ENCODE results near the gene NPTX2. TPM values are rescaled to one million over a fixed set of nuclear protein-coding genes. Genes with fewer than 3 reads are reported as not detected.

Gene NPTX2
- total and polyA plus RNA-seq, 2 experiments from 2014 or later, result 8.2 to 24.1 TPM

DNA sequence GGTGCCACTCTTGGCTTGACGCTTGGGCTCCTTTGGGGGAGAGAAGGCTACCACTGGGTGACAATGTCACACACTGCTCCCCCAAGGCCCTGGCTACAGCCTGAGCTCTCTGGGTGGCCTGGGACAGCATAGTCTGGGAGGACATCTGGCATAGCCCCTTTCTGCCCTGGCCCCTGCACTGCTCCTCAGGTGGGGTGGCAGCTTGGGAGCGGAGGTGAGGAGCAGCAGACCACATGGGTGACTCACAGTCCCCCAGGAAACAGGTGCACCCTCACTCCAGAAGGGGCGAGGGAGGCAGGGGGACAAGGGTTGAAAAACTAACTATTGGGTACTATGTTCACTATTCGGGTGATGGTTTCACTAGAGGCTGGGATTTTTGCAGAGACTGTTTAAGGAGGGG lies 45.2 kb downstream of the NPTX2 start (continued):
- TF ChIP-seq, protein P1, sequence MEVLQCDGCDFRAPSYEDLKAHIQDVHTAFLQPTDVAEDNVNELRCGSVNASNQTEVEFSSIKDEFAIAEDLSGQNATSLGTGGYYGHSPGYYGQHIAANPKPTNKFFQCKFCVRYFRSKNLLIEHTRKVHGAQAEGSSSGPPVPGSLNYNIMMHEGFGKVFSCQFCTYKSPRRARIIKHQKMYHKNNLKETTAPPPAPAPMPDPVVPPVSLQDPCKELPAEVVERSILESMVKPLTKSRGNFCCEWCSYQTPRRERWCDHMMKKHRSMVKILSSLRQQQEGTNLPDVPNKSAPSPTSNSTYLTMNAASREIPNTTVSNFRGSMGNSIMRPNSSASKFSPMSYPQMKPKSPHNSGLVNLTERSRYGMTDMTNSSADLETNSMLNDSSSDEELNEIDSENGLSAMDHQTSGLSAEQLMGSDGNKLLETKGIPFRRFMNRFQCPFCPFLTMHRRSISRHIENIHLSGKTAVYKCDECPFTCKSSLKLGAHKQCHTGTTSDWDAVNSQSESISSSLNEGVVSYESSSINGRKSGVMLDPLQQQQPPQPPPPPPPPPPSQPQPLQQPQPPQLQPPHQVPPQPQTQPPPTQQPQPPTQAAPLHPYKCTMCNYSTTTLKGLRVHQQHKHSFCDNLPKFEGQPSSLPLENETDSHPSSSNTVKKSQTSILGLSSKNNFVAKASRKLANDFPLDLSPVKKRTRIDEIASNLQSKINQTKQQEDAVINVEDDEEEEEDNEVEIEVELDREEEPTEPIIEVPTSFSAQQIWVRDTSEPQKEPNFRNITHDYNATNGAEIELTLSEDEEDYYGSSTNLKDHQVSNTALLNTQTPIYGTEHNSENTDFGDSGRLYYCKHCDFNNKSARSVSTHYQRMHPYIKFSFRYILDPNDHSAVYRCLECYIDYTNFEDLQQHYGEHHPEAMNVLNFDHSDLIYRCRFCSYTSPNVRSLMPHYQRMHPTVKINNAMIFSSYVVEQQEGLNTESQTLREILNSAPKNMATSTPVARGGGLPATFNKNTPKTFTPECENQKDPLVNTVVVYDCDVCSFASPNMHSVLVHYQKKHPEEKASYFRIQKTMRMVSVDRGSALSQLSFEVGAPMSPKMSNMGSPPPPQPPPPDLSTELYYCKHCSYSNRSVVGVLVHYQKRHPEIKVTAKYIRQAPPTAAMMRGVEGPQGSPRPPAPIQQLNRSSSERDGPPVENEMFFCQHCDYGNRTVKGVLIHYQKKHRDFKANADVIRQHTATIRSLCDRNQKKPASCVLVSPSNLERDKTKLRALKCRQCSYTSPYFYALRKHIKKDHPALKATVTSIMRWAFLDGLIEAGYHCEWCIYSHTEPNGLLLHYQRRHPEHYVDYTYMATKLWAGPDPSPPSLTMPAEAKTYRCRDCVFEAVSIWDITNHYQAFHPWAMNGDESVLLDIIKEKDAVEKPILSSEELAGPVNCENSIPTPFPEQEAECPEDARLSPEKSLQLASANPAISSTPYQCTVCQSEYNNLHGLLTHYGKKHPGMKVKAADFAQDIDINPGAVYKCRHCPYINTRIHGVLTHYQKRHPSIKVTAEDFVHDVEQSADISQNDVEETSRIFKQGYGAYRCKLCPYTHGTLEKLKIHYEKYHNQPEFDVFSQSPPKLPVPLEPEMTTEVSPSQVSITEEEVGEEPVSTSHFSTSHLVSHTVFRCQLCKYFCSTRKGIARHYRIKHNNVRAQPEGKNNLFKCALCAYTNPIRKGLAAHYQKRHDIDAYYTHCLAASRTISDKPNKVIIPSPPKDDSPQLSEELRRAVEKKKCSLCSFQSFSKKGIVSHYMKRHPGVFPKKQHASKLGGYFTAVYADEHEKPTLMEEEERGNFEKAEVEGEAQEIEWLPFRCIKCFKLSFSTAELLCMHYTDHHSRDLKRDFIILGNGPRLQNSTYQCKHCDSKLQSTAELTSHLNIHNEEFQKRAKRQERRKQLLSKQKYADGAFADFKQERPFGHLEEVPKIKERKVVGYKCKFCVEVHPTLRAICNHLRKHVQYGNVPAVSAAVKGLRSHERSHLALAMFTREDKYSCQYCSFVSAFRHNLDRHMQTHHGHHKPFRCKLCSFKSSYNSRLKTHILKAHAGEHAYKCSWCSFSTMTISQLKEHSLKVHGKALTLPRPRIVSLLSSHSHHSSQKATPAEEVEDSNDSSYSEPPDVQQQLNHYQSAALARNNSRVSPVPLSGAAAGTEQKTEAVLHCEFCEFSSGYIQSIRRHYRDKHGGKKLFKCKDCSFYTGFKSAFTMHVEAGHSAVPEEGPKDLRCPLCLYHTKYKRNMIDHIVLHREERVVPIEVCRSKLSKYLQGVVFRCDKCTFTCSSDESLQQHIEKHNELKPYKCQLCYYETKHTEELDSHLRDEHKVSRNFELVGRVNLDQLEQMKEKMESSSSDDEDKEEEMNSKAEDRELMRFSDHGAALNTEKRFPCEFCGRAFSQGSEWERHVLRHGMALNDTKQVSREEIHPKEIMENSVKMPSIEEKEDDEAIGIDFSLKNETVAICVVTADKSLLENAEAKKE (CRISPR knock-in tag; IDR thresholded peaks at IDR 0.05), result no peak

DNA sequence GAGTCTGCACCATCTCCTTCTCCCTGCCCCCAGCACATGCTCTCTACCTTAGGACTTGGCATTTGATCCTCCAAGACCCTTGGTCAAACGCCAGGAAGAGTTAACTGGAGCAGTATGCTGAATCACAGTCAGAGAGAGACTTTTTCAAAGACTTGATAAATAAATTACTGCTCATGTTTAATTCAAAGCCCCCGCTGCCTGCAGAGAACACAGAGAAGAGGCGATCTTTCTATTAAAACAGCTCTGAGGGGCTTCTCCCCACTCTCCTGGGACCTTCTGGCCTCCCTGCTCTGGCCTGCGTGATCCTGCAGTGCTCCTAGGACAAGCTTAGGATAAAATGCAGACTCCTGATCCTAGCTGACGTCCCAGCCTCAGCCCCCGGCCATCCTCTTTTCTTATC lies 47.8 kb downstream of the NPTX2 start:
- peaks cover 2% of the 10 kb centered on the region; the same call in 2 of the 3 replicates for H3K4me1 Mint-ChIP-seq
- no peaks in the 10 kb centered on the region for H3K36me3 Mint-ChIP-seq (ENCODE audit: low read depth)
- no peaks in the 10 kb centered on the region for H3K9me3 Mint-ChIP-seq
- no peak overlapping the region for H3K27ac ChIP-seq (ENCODE audit: low read depth)
- no peaks in the 10 kb centered on the region for H3K9me2 ChIP-seq (ENCODE audit: insufficient read depth)
- H3K4me3 ChIP-seq, result no peak overlapping the region
- H2AFZ ChIP-seq, result no peak overlapping the region
- ATAC-seq, result no peak
- no peak for TF ChIP-seq CREB1 (CRISPR knock-in tag; IDR thresholded peaks at IDR 0.05; ENCODE audit: low read depth)
- TF ChIP-seq STAT1 (IDR thresholded peaks at IDR 0.05; ENCODE audit: unreplicated experiment), result no peak
- no peak for TF ChIP-seq NANOG (IDR thresholded peaks at IDR 0.05; ENCODE audit: borderline replicate concordance)
- TF ChIP-seq JUNB (IDR thresholded peaks at IDR 0.05; ENCODE audit: unreplicated experiment), result no peak
- H3K27me3 Mint-ChIP-seq (ENCODE audit: insufficient read depth, low read depth, poor library complexity), result peaks cover 18% of the 10 kb centered on the region
- no peaks in the 10 kb centered on the region for H3F3A ChIP-seq (replicated peaks; ENCODE audit: low read depth)
- H3K27ac Mint-ChIP-seq, result no peak overlapping the region
- H3K36me3 ChIP-seq (ENCODE audit: insufficient read depth), result no peaks in the 10 kb centered on the region
- peaks cover 25% of the 10 kb centered on the region for H3K27me3 ChIP-seq (ENCODE audit: insufficient read depth)
- no peaks in the 10 kb centered on the region; the same call in 1 of the 2 replicates for H4K20me1 ChIP-seq (replicated peaks; ENCODE audit: insufficient read depth)
- no peak overlapping the region for H3K4me2 ChIP-seq
- no peak overlapping the region for H3K4me3 Mint-ChIP-seq
- H3K4me1 ChIP-seq (ENCODE audit: insufficient read depth), result no peaks in the 10 kb centered on the region
- H3K79me2 ChIP-seq (replicated peaks; ENCODE audit: insufficient read depth), result no peaks in the 10 kb centered on the region
- no peak for DNase-seq (ENCODE audit: low spot score)

DNA sequence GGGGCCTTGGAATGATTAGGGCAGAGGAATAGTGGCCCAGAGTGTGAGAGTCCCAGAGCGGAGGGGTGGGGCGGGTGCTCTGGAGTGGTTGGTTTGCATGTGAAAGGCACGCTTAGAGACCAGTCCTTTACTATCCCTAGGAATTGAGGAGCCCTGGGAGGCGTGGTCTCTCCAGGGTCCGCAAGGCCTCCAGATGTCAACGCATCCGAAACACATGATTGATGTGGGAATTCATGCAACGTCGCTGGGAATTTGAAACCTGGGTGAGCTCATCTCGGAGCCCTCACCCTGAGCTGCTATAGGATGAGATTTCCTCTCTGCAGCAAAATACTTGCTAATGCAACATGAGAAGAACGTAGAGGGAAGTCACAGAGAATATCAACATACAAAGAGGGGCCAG lies 51.2 kb downstream of the NPTX2 start:
- Mint-ChIP-seq H3K4me1 (peaks cover 2% of the 10 kb centered on the region; the same call in 2 of the 3 replicates), H3K27me3 (ENCODE audit: insufficient read depth, low read depth, poor library complexity) (peaks cover 16% of the 10 kb centered on the region), H3K27ac (no peak overlapping the region), H3K9me3 (peaks cover 12% of the 10 kb centered on the region), H3K4me3 (no peak overlapping the region), H3K36me3 (ENCODE audit: low read depth) (no peaks in the 10 kb centered on the region)
- no peaks in the 10 kb centered on the region; the same call in 1 of the 2 replicates for H4K20me1 ChIP-seq (replicated peaks; ENCODE audit: insufficient read depth)
- H3F3A ChIP-seq (replicated peaks; ENCODE audit: low read depth), result no peaks in the 10 kb centered on the region
- H3K4me1 ChIP-seq (ENCODE audit: insufficient read depth), result no peaks in the 10 kb centered on the region
- peak; percentile 100 for ATAC-seq
- H3K4me2 ChIP-seq, result no peak overlapping the region
- no peaks in the 10 kb centered on the region for H3K9me2 ChIP-seq (ENCODE audit: insufficient read depth)
- peaks cover 25% of the 10 kb centered on the region for H3K27me3 ChIP-seq (ENCODE audit: insufficient read depth)
- H3K4me3 ChIP-seq, result no peak overlapping the region
- TF ChIP-seq EZH2phosphoT487 (IDR thresholded peaks at IDR 0.05; ENCODE audit: unreplicated experiment) (no peak), JUNB (IDR thresholded peaks at IDR 0.05; ENCODE audit: unreplicated experiment) (no peak), ZNF331 (CRISPR knock-in tag; IDR thresholded peaks at IDR 0.05; ENCODE audit: low read depth) (no peak), STAT1 (IDR thresholded peaks at IDR 0.05; ENCODE audit: unreplicated experiment) (no peak), CREB1 (CRISPR knock-in tag; IDR thresholded peaks at IDR 0.05; ENCODE audit: low read depth) (no peak)
- TF ChIP-seq, protein P2, sequence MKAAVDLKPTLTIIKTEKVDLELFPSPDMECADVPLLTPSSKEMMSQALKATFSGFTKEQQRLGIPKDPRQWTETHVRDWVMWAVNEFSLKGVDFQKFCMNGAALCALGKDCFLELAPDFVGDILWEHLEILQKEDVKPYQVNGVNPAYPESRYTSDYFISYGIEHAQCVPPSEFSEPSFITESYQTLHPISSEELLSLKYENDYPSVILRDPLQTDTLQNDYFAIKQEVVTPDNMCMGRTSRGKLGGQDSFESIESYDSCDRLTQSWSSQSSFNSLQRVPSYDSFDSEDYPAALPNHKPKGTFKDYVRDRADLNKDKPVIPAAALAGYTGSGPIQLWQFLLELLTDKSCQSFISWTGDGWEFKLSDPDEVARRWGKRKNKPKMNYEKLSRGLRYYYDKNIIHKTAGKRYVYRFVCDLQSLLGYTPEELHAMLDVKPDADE (IDR thresholded peaks at IDR 0.05), result no peak
- no peaks in the 10 kb centered on the region for H3K79me2 ChIP-seq (replicated peaks; ENCODE audit: insufficient read depth)
- H3K27ac ChIP-seq (ENCODE audit: low read depth), result no peak overlapping the region
- DNase-seq (ENCODE audit: low spot score), result peak; percentile 86
- no peak overlapping the region for H2AFZ ChIP-seq
- H3K36me3 ChIP-seq (ENCODE audit: insufficient read depth), result no peaks in the 10 kb centered on the region

Data from GM23338 (cell line).